Glomerular visceral epithelial cell (primary cell): ENCODE data around the gene COG1.

Experiments used
- DNase-seq: peaks from one replicate; pipeline ENCODE4 v3.0.0-alpha.2; 2016; ENCODE audit errors: extremely low spot score

Gene COG1

DNA sequence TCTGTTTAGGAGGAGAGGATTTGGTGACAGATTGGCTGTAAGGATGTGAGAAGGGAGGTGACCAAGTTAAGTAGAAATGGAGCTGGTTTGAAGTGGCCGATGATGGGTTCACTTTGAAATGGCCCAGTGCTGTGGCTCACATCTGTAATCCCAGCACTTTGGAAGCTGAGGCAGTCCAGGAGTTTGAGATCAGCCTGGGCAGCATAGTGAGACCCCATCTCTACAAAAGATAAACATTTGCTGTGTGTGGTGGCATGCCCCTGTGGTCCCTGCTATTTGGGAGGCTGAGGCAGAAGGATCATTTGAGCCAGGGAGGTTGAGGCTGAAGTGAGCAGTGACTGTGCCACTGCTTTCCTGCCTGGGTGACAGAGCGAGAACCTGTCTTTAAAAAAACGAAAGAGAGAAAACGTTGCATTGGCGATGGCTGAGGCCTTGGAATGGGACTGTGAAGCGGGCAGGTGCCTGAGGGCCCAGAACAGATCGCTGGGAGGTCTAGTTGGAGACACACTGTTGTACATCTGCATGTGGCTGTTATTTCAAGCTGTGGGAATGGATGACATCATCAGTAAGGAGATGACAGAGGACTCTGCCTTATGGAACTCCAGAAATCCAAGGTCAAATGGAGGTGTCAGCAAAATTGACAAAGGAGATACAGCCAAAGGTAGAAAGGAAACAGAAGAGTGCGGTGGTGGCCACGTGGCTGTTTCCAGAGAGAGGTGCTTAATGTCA lies 5.5 kb downstream of the COG1 start:
- no peak for DNase-seq

DNA sequence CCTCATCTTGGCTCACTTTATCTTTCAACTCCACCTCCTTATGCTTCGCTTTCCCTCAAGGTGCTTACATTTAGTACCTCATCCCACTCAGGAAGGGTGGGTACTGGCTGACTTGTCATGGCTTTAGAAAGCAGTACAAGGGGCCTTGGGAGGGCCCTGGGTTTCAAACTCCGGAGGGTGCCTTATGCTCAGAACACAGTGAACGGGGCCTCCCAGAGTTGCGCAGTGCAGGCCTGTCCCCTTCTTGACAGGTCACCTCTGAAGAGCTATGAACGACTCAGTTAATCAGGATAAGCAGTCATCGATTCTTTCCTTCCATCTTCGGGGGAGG lies 6.0 kb downstream of the COG1 start:
- DNase-seq: no peak

DNA sequence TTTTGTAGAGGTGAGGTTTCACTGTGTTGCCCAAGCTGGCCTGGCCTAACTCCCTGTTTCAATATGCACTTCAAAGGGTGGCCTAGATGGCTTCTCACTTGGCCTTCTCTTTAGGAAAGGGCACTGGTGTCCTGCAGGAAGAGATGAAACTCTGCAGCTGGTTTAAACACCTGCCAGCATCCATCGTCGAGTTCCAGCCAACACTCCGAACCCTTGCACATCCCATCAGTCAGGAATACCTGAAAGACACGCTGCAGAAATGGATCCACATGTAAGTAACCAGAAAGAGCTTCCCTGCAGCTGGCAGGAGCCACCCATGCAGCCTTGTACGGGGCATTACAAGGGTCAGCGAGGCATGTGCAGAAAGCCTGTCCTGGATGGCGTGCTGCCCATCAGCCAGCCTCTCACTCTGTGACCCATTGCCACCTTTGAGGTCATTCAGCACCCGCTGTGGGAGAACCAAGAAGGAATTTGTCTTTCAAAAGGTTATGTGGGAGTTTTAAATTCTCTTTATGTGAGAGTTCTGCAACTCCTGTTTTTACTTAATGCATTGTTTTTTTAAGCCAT lies 7.0 kb downstream of the COG1 start:
- DNase-seq: no peak

DNA sequence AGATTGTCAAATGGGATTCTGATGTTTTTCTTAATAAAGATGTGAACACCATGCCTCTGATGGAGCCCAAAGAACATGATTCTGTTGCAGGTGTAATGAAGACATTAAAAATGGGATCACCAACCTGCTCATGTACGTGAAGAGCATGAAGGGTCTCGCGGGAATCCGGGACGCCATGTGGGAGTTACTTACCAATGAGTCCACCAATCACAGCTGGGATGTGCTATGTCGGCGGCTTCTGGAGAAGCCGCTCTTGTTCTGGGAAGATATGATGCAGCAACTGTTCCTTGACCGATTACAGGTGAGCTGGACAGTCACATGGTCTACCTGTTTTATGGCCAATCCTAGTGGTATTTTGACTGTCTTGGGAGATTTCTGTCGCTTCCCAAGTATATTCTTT lies 7.6 kb downstream of the COG1 start:
- DNase-seq: no peak

DNA sequence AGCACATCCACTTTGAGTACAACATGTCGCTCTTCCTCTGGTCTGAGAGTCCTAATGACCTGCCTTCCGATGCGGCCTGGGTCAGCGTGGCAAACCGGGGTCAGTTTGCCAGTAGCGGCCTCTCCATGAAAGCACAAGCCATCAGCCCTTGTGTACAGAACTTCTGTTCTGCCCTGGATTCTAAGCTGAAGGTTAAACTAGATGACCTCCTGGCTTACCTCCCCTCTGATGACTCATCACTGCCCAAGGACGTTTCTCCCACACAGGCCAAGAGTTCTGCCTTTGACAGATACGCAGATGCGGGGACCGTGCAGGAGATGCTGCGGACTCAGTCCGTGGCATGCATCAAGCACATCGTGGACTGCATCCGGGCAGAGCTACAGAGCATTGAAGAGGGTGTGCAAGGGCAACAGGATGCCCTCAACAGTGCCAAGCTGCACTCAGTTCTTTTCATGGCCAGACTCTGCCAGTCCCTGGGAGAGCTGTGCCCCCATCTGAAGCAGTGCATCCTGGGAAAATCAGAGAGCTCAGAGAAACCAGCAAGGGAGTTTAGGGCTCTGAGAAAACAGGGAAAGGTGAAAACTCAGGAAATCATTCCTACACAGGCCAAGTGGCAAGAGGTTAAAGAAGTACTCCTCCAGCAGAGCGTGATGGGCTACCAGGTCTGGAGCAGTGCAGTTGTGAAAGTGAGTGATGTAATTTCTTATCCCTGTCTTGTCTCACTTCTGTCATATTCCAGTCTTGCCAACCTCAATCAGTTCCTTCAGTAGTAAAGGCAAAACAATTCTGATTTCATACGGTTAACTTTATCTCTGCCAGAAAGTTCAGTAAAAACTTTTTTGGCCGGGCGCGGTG lies 8.6 kb downstream of the COG1 start:
- no peak for DNase-seq

DNA sequence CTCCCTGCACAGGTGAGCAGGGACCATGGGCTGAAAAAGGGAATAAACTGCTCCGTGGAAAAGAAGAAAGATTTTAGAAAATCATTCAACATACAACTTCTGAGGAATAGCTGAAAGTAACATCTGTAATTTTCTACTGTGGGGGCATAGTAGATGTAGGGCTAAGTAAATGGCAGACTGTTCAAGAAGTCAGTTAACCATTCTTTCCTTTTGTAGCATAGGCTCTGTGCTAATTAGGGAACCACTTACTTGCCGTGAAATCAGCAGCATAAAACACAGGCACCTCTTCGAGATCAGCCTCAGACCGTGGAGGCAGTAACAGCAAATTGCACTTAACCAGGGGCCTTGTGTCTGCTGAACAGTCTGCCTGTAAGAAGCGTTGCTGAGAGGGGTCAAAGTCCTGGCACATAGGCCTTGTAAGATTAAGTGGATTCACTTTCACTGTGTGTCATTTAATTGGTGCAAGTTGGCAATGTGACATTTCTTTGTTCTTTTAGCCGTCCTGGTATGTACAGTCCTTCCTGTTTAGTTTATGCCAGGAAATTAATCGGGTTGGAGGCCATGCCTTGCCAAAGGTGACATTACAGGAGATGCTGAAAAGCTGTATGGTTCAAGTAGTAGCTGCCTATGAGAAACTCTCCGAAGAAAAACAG lies 10.4 kb downstream of the COG1 start:
- no peak for DNase-seq

DNA sequence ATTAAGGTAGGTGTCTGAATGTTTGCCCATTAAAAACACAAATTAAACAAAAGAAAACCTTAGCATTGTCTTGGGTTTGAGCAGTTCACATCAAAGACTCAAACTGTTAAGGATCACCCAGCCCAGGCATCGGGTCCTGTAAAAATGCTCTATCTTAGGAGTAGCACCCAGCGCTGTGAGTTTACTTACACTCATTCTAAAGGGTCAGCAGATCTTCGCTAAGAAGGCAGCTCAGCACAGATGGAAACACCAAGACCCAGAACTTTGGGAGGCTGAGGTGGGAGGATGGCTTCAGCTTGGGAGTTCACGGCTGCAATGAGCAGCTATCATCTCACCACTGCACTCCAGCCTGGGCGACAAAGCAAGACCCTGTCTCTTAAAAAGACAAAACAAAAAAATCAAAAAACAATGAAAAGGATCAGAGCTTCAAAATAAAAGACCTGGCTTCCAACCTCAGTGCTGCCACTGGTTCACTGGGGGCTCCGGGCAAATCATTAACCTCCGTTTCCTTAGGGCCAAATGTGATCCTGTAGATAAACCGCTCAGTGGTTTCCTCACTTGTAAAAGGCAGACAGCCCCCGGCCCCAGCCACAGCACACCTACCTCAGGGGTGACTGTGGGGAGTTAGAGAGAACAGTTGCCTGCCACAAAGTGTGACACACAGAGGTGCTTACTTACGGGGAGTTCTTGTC lies 11.1 kb downstream of the COG1 start:
- DNase-seq: no peak

DNA sequence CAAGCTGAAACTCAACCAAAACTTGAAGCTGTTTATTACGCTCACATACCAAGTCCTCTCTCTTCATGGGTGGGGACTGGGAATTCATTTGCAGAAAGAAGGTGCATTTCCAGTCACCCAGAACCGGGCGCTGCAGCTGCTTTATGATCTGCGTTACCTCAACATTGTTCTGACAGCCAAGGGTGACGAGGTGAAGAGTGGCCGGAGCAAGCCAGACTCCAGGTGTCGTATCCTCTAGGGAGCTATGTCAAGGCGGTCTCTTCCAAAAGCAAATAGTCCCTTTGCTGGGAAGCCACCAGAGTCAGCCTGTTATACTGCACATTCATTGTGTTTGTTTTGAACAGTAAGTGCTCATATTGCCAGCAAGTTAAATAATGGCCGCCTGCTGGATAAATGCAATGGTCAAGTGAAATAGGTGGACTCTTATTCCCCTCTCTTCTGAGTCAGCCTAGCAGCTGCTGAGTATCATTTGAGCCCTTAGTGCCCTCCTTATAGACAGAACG lies 12.7 kb downstream of the COG1 start:
- no peak for DNase-seq

DNA sequence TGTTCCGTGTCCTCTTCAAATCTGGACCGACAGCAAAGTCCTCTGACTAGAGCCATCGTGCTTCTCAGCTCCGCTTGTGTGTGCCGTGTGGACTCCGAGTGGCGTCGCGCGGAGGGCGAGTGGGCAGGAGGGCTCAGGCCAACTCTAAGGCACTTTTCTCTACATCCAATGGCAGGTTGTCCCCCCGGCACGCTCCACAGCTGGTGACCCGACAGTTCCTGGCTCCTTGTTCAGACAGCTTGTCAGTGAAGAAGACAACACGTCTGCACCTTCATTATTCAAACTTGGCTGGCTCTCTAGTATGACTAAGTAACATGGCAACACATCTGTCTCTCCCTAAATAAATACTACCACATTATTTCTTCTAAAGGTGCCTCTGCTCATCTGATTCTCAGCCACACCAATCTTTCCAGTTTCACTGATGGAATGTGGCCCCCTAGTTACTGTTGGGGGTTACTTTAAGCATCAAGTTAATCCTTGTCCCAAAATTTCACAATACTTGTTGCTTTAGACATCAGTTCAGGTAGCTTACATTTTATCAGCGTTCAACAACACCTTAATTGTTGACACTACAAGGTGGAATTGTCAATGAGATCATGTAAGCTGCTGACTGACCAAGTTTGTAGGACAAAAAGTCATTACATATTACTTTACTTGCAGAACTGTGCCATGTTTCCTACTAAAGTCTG lies 15.4 kb downstream of the COG1 start:
- DNase-seq: no peak

DNA sequence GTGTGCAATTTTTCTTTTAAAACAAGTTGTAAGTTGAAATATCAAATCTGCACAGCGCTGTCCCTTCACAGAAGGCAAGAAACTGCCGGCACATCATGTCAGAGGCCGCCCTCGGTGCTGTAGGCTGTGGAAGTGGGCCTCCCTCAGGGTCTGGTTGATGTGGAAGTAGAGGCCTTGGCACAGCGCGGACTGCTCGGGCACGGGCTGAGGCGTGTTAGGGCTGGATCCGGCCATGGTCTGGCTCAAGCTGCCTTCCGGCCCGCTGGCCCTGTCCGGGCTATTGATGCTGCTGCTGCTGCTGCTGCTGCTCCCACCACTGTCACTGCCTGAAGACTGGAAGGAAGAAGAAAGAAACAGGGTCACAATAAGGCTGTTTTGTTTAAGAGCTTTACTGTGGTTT lies 16.6 kb downstream of the COG1 start:
- DNase-seq: no peak

DNA sequence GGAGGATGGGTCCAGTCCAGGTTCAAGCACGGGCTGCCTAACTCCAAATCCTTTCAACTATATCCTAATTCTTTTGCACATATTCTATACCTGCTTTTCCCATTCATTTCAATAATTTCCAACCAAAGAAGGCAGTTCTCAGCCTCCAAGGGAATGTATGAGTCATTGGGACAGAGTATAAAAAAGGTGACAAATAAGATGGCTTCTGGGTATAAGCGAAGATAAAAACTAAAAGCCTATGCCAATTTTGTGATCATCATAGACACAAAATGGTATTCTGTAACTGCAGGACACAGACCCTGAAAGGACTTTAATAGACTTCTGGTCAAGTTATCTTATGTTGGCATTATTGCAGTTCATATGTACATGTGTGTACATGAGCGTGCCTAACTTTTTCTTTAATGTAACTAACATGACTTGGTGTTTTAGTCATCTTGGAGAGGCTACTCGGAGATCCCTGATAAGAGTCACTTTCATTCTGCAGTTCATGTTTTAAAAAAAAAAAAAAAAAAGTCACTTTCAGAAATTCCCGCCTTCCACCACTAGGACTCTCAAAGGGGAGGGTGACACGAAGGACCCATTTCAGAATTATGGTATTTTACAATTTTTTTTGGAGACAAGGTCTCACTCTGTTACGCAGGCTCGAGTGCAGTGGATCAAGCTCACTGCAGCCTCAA lies 17.3 kb downstream of the COG1 start:
- DNase-seq: peak; percentile 11

DNA sequence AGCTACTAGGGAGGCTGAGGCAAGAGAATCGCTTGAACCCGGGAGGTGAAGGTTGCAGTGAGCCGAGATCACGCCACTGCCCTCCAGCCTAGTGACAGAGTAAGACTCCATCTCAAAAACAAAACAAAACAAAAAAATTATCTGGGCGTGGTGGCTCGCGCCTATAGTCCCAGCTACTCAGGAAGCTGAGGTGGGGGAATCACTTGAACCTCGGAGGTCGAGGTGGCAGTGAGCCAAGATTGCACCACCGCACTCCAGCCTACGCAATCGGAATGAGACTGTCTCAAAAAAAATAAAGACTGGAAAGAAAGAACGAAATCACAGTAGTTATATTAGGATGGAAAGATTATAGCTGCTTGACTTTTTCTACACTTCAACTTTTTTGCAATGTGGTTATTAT lies 18.9 kb downstream of the COG1 start:
- no peak for DNase-seq

DNA sequence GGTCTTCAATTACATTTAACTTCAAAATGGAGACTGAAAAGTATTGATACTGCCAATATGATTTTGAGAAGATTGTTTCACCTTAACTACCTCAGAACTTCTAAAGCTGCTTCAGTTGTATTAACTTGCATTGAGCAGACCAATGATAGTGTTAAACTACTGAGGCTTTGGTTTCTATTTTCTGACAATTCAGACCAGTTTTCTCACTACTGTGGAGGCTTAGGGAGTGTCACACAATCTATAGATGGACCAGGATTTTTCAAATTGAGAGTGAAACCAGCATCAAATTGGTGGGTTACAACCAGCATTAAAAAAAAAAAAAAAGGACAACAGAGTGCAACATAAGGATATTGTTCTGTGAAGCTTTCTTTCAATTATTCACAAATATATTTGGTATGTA lies 21.2 kb downstream of the COG1 start:
- no peak for DNase-seq

DNA sequence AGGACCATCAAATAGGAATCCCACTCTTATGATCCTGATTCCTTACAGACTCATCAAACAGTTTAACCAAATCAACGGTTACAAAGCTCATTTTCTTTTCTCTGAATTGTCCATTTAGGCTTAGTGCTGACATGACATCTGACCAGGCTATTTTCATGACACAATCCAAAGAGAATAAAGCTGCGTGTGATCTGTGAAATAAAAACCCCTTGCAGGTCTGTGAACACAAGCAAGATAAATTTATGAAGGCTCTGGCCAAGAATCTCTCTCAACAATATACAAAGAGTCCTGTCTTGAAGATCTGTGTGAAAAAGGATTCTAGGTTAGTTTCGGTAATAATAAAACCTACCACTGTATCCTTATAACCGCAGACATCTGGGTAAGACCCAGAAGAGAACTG lies 22.0 kb downstream of the COG1 start:
- no peak for DNase-seq

DNA sequence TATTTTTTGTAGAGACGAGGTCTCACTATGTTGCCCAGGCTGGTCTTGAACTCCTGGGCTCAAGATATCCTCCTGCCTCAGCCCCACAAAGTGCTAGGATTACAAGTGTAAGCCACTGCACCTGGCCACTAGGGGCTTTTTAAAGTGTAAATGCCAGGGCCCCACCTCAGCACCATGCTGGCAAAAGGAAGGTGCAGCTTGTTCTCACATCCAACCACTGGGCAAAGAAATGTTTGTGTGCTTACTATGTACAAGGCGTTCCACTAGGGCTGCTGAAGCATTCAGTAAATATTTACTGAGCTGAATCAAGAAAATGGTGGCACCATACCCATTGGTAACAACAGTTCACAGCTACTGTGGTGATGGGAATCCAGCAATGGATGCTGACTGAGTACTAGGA lies 22.6 kb downstream of the COG1 start:
- no peak for DNase-seq

DNA sequence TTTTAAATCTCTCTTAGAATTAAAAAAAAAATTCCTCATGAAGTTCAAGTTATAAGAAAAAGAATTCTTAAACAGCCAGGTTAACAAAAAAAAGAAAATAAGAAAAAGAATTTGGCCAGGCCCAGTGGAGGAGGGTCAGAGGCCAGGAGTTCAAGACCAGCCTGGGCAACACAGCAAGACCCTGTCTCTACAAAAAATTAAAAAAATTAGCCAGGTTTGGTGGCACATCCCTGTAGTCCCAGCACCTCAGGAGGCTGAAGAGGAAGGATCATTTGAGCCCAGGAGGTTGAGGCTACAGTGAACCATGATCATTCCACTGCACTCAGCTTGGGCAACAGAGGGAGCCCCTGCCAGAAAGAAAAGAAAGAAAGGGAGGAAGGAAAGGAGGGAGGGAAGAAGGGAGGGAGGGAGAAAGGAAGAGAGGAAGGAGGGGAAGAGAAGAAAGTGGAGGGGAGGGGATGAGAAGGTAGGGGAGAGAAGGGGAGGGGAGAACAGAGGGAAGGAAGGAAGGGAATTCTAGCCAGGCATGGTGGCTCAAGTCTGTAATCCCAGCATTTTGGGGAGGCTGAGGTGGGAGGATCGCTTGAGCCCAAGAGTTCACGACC lies 30.9 kb downstream of the COG1 start:
- no peak for DNase-seq

DNA sequence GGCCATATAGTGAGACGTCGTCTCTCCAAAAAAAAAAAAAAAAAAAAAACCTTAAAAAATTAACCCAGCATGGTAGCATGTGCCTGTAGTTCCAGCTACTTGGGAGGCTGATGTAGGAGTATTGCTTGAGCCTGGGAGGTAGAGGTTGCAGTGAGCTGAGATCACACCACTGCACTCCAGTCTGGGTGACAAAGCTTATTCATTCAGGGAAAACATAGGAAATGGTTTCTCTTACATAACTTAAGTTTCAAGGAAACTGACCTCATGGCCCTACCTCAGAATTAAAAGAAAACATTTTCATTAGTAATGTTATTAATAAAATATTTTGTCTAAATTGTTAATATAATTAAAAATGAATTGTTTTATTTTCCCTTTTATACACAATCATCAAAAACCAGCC lies 31.4 kb downstream of the COG1 start:
- DNase-seq: no peak

DNA sequence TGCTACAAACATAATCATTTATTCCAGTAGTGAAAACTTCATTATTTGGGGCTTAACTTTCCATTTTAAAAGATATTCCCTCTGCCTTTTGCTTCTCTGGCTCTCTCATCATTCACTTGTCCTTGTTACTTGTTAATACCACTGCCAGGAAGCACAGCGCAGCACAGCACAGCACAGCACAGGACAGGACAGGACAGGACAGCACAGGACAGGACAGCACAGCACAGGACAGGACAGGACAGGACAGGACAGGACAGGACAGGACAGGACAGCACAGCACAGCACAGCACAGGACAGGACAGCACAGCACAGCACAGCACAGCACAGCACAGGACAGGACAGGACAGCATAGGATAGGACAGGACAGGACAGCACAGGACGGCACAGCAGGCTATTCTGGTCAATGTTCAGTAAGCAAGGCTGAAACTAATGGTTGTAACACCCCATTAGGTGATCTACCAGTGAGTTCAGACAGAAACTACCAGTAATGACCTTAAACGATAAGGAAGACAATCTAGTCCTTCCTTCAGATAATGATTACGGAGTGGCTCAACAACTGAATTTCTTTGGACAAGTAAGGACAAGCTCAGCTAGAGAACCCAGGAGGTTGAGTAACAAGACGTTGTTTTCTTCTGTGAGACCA lies 31.9 kb downstream of the COG1 start:
- DNase-seq: no peak

DNA sequence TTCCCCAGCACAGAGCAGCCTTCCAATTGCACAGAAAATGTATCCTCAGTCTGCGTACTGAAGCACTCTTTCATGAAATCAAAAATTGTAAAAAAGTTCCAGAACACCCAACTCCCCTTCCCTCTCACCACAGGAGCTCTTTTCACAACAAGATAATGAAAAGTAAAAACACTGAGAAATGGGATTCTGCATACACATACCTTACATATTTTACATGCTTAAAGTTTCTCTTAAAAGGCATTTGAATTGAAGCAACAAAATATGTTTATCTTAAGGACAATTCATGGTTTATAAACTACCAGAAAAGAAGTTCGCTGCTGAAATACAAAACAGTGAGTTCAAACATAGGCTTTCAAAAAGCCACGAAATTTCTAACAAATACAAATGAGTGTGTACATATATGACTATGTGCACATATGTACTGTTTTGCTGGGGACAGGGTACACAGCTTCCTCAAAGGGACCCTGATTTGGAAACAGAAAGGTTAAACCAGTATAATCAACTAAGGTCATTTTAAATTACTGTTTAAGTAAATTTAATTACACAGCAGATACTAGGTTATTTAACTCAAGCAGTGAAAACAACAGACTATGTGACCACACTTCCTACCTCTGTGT lies 33.8 kb downstream of the COG1 start:
- DNase-seq: no peak
